Fibroblast of lung (primary cell): ENCODE results near the gene TCTN1. TPM values are rescaled to one million over a fixed set of nuclear protein-coding genes. Genes with fewer than 3 reads are reported as not detected.

Source experiments
- DNase-seq, 2 donors: peaks; one replicate each; pipeline versions ENCODE4 v3.0.0 to v3.0.0-alpha.2; 2010; ENCODE audit warnings: low read depth in 2 of 2
- H2AFZ ChIP-seq: 2 replicates; pipeline ENCODE4 v1.5.1; 2012; ENCODE audit warnings: low read length, control low read depth, inconsistent platforms
- H3K27ac ChIP-seq: 2 replicates; pipeline ENCODE4 v1.5.1; 2011; ENCODE audit warnings: low read length, control low read depth; ENCODE audit not compliant: insufficient read depth
- H3K27me3 ChIP-seq: 2 replicates; pipeline ENCODE4 v1.5.1; 2011; ENCODE audit warnings: mild to moderate bottlenecking, low read length; ENCODE audit not compliant: control insufficient read depth, insufficient read depth
- H3K36me3 ChIP-seq: 2 replicates; pipeline ENCODE4 v1.5.1; 2011; ENCODE audit warnings: low read length; ENCODE audit not compliant: control insufficient read depth, insufficient read depth
- H3K4me1 ChIP-seq: 2 replicates; pipeline ENCODE4 v1.5.1; 2011; ENCODE audit warnings: low read length; ENCODE audit not compliant: control insufficient read depth, insufficient read depth; ENCODE audit errors: extremely low read depth
- H3K4me2 ChIP-seq: 2 replicates; pipeline ENCODE4 v1.5.1; 2011; ENCODE audit warnings: low read length, control low read depth; ENCODE audit not compliant: insufficient read depth; ENCODE audit errors: extremely low read depth
- H3K4me3 ChIP-seq, 4 experiments: fragments of 200-600 bp in 1 of 4; sonication (generic) in 1 of 4; replicated peaks in 1 of 4; 2 replicates each; pipeline ENCODE4 v1.5.1; 2011 to 2016; ENCODE audit warnings: low read length in 4 of 4, low read depth in 3 of 4, mild to moderate bottlenecking in 3 of 4, control low read depth in 2 of 4, inconsistent platforms in 1 of 4, mixed read lengths in 1 of 4; ENCODE audit not compliant: insufficient read depth in 1 of 4; ENCODE audit errors: control extremely low read depth in 1 of 4
- H3K79me2 ChIP-seq: 2 replicates; pipeline ENCODE4 v1.5.1; 2012; ENCODE audit warnings: mild to moderate bottlenecking, low read length, inconsistent platforms; ENCODE audit not compliant: control insufficient read depth, insufficient read depth
- H3K9ac ChIP-seq: 2 replicates; pipeline ENCODE4 v1.5.1; 2011; ENCODE audit warnings: mild to moderate bottlenecking, low read length, control low read depth; ENCODE audit not compliant: insufficient read depth
- H3K9me3 ChIP-seq: 2 replicates; pipeline ENCODE4 v1.5.1; 2012; ENCODE audit warnings: low read depth, low read length; ENCODE audit not compliant: control insufficient read depth, insufficient read depth
- H4K20me1 ChIP-seq: 2 replicates; pipeline ENCODE4 v1.5.1; 2011; ENCODE audit warnings: low read length; ENCODE audit not compliant: control insufficient read depth, insufficient read depth; ENCODE audit errors: extremely low read depth
- CTCF ChIP-seq, 2 donors: IDR thresholded peaks in 1 of 2; conservative IDR thresholded peaks in 1 of 2; 1 replicate in 1 of 2; 2 replicates in 1 of 2; pipeline ENCODE4 v1.5.1; 2011 to 2012; ENCODE audit warnings: low read length in 2 of 2, control low read depth in 1 of 2, inconsistent platforms in 1 of 2, low read depth in 1 of 2, mild to moderate bottlenecking in 1 of 2
- EZH2 ChIP-seq: IDR thresholded peaks from 2 replicates; pipeline ENCODE4 v1.5.1; 2012; ENCODE audit warnings: low read length, control low read depth, mild to moderate bottlenecking; ENCODE audit errors: missing control alignments
- polyA plus RNA-seq, 2 donors: library from polyadenylated mRNA; depleted of rRNA in 1 of 2; stranded (reverse) in 1 of 2; unstranded in 1 of 2; fragments of >200 nt; gene quantifications; 2 replicates each; pipeline ENCODE4 v1.2.1, GENCODE V29; 2011 to 2012; ENCODE audit warnings: missing spikeins in 1 of 2
- total RNA-seq: library from RNA; depleted of rRNA; stranded (reverse); fragments of >200 nt; gene quantifications from 2 replicates; pipeline ENCODE4 v1.2.1, GENCODE V29; 2014

The TCTN1 gene
- total and polyA plus RNA-seq, 2 donors (not counting 1 experiment from before 2014, with no cell fraction given) = 25.0 to 27.4 TPM

GRCh38 chr12:110677982-110678381 is 64.1 kb downstream of the TCTN1 start:
- Histone ChIP-seq H2AFZ (no peak overlapping the region), H3K4me1 (no peaks in the 10 kb centered on the region), H3K27ac (no peak overlapping the region), H4K20me1 (no peaks in the 10 kb centered on the region), H3K79me2 (no peaks in the 10 kb centered on the region), H3K4me2 (no peak overlapping the region), H3K4me3 (no peak overlapping the region), H3K36me3 (no peaks in the 10 kb centered on the region), H3K27me3 (no peaks in the 10 kb centered on the region), H3K9me3 (no peaks in the 10 kb centered on the region), H3K9ac (no peak overlapping the region)
- TF ChIP-seq CTCF (conservative IDR thresholded peaks at IDR 0.05 in 1 of 2, IDR thresholded peaks at IDR 0.05 in 1 of 2; ENCODE audit: low read depth in 1 of 2, low read length in 2 of 2) (no peak), EZH2 (no peak)
- no peak for DNase-seq

DNA sequence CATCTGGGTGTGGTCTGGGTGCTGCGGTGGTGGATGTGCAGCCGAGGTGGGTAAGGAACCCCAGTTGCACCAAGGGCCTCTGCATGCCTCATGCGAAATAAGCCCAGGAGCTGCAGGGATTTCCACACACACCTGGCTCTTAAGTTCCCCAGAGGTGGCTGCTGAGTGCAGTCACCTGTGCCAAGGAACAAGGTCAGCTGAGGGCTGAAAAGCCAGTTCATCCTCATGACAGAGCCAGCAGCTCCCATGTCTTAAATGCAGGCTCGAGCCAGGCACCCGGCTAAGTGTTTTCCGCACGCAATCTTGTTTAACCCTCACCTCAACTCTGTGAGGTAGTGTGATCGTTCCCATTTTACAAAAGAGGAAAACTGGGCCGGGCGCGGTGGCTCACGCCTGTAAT is 65.3 kb downstream of the TCTN1 start:
- H3K4me1 ChIP-seq = no peaks in the 10 kb centered on the region

GRCh38 chr12:110680032-110680431 is 66.1 kb downstream of the TCTN1 start:
- no peaks in the 10 kb centered on the region for H3K79me2 ChIP-seq
- H3K4me2 ChIP-seq = no peak overlapping the region
- no peak for DNase-seq
- no peaks in the 10 kb centered on the region for H4K20me1 ChIP-seq
- no peaks in the 10 kb centered on the region for H3K27me3 ChIP-seq
- no peaks in the 10 kb centered on the region for H3K9me3 ChIP-seq
- H2AFZ ChIP-seq = no peak overlapping the region
- no peak overlapping the region for H3K4me3 ChIP-seq
- H3K4me1 ChIP-seq = no peaks in the 10 kb centered on the region
- no peaks in the 10 kb centered on the region for H3K36me3 ChIP-seq
- no peak overlapping the region for H3K27ac ChIP-seq
- H3K9ac ChIP-seq = no peak overlapping the region
- TF ChIP-seq EZH2 = no peak
- TF ChIP-seq CTCF (conservative IDR thresholded peaks at IDR 0.05 in 1 of 2, IDR thresholded peaks at IDR 0.05 in 1 of 2; ENCODE audit: low read depth in 1 of 2, low read length in 2 of 2) = no peak

More for the DNA sequence above, 65.3 kb downstream of the TCTN1 start:
- DNase-seq = no peak
- H3K4me3 ChIP-seq = no peak overlapping the region
- H4K20me1 ChIP-seq = no peaks in the 10 kb centered on the region
- no peak overlapping the region for H2AFZ ChIP-seq
- H3K36me3 ChIP-seq = no peaks in the 10 kb centered on the region
- H3K4me2 ChIP-seq = no peak overlapping the region
- no peak overlapping the region for H3K9ac ChIP-seq
- no peaks in the 10 kb centered on the region for H3K79me2 ChIP-seq
- no peaks in the 10 kb centered on the region for H3K27me3 ChIP-seq
- no peak overlapping the region for H3K27ac ChIP-seq
- H3K9me3 ChIP-seq = no peaks in the 10 kb centered on the region
- no peak for TF ChIP-seq EZH2
- TF ChIP-seq CTCF (conservative IDR thresholded peaks at IDR 0.05 in 1 of 2, IDR thresholded peaks at IDR 0.05 in 1 of 2; ENCODE audit: low read depth in 1 of 2, low read length in 2 of 2) = no peak
